Stimulated activated CD8-positive, alpha-beta memory T cell treated with anti-CD3 and anti-CD28 coated beads, Interleukin-7, amount 100 ng/mL, for 48 hours (primary cell): ENCODE measurements around the gene AKR7A2.
A peak's percentile ranks its signal among the peaks of the same experiment; 100 is the strongest.

ENCODE experiments used
- DNase-seq, 2 donors: peaks; one replicate each; pipeline ENCODE4 v3.0.0-alpha.2; 2020; ENCODE audit warnings: low read depth in 1 of 2; ENCODE audit errors: extremely low read depth in 1 of 2

AKR7A2 gene

GRCh38 chr1:19311931-19312781 lies at the start of gene AKR7A2, which contains the start of gene SLC66A1:
TSS of gene AKR7A2 (minus strand) at chr1:19312144. CDS start at chr1:19312124, 20 bp downstream.
TSS of gene SLC66A1 (plus strand) at chr1:19312326. CDS start at chr1:19317678, 5,352 bp downstream.
- peak; percentile 78 to 92 for DNase-seq

GRCh38 chr1:19360843-19361610 lies 49.1 kb upstream of the AKR7A2 start:
- no peak for DNase-seq

- no peak for DNase-seq
Observed at GRCh38 chr1:19360432-19360831, 48.5 kb upstream of the AKR7A2 start.

- DNase-seq: no peak
Observed at GRCh38 chr1:19360016-19360415, 48.1 kb upstream of the AKR7A2 start.

GRCh38 chr1:19359357-19359756 lies 47.4 kb upstream of the AKR7A2 start:
- DNase-seq: no peak

GRCh38 chr1:19358710-19359109 lies 46.8 kb upstream of the AKR7A2 start:
- DNase-seq: no peak

GRCh38 chr1:19357299-19357986 lies 45.5 kb upstream of the AKR7A2 start:
- no peak for DNase-seq

GRCh38 chr1:19356266-19356665 lies 44.3 kb upstream of the AKR7A2 start:
- no peak for DNase-seq

GRCh38 chr1:19354531-19354981 lies 42.6 kb upstream of the AKR7A2 start:
- DNase-seq: no peak

GRCh38 chr1:19353596-19353995 lies 41.7 kb upstream of the AKR7A2 start:
- no peak for DNase-seq

GRCh38 chr1:19352839-19353238 lies 40.9 kb upstream of the AKR7A2 start:
- DNase-seq: no peak

- no peak for DNase-seq
Observed at GRCh38 chr1:19351873-19352272, 39.9 kb upstream of the AKR7A2 start.

- no peak for DNase-seq
Observed at GRCh38 chr1:19350566-19350965, 38.6 kb upstream of the AKR7A2 start.

GRCh38 chr1:19349999-19350398 lies 38.1 kb upstream of the AKR7A2 start:
- DNase-seq: no peak

GRCh38 chr1:19348441-19349198 lies 36.7 kb upstream of the AKR7A2 start:
- no peak for DNase-seq

- DNase-seq: no peak
Observed at GRCh38 chr1:19347533-19348172, 35.7 kb upstream of the AKR7A2 start.

- DNase-seq: no peak
Observed at GRCh38 chr1:19346026-19346425, 34.1 kb upstream of the AKR7A2 start.

GRCh38 chr1:19345391-19345790 lies 33.4 kb upstream of the AKR7A2 start:
- DNase-seq: no peak

GRCh38 chr1:19344831-19345230 lies 32.9 kb upstream of the AKR7A2 start:
- DNase-seq: no peak

GRCh38 chr1:19344372-19344810 lies 32.4 kb upstream of the AKR7A2 start:
- peak in 1 of 2 donors; percentile 11 for DNase-seq
